NCI-H2227 (cell line): ENCODE results near the gene MORN1.

Experiments
- DNase-seq: peaks from one replicate; lab custom pipeline; 2025; ENCODE audit not compliant: unreplicated experiment; lab: John Stamatoyannopoulos, UW

MORN1 gene

GRCh38 chr1:2278591-2279209, 112.7 kb downstream of the MORN1 start:
- DNase-seq: no peak

DNA sequence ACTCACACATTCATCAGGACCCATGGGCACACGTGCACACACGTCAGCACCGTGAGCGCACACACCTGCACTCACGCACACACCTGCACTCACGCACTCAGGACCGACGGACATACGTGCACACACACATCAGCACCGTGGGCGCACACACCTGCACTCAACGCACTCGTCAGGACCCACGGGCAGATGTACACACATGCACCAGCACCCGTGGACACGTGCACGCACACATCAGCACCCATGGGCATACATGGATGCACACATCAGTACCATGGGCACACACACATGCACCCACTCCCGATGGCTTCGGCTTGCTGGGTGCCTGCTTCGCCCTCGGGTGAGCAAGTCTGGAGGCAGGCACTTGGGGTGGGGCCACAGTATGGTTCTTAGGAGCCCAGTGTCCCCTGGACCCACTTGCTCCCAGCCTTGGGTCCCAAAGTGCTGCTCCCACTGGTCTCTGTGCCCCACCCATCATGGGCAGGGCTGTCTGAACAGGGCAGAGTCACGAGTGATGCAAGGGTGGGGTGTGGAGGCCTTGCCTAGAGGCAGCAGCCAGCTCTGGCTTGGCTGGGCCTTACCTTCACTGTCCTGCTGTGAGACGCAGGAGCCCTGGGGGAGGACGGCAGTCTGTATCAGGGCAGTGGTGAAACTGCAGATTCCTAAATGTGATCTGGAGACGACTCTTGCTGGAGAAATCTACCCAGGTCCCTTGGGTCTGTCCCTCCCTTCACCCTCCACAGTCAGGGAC, 113.4 kb downstream of the MORN1 start:
- no peak for DNase-seq

- no peak for DNase-seq
Observed at GRCh38 chr1:2276803-2277580, 114.4 kb downstream of the MORN1 start.

DNA sequence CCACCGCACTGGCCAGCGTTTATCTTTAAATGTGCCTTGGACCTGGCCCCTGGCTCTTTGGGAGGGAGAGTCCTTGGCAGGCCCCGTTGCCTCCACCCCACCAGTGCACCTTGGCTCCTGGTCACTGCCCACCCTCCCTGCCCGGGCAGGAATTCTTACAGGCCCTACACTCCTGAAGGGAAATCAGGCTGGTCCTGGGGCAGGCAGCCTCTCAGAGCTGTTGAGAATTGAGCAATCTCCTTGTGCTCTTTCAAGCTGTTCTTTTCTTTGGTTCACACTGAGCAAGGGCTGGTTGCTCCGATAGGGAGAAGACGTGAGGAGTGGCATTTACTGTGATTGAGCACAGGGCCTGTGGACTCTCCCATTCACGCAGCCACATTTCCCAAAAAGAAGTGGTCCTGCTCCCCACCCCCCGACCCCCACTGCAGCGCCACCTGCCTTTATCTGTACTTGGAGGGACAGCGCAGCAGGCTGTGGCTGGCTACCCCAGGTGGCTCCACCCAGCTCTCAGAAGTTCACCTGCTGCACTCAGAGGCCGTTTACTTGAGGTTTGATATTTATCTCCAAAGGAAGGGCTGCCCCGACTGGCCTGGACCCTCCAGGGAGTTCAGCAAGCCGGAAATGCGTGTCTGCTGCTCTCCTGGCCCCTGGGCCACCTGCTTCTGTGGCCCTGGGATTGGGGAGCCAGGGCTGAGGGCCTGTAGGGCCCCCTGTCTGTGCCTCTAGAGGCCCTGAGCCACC, 115.4 kb downstream of the MORN1 start:
- no peak for DNase-seq

- no peak for DNase-seq
Observed at GRCh38 chr1:2274929-2275475, 116.4 kb downstream of the MORN1 start.

DNA sequence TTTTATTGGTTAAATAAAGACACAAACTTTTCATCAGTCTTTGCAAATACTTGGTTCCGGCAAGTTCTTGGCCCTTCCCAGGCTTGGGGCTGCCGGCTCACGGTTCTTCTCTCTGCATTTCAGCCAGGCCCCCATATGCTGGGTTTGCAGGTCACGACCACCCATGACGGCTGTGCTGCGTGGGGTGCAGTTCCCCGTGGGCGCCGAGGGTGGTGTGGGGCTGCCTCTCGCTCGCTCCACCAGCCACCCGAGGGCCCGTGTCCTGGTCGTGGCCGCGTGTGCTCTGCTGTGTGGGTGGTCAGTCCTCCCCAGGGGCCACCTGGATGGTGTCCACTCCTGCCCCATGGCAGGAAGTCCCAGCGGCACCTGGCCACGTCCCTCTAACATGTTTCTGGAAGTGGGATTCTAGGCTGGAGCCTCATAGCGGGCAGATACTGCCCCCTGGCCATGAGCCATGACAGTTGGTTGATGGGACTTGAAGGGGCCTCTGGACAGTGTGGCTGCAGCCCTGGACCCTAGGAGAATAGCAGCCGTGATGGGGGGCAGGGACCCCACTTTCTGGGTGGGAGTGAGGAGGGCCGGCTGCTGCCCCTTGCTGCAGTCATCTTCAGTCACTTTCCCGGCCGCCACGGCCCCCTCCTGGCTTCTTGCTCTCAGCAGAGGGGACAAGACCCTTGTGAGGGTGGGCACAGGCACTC, 117.0 kb downstream of the MORN1 start:
- no peak for DNase-seq

- no peak for DNase-seq
Observed at GRCh38 chr1:2273401-2274090, 117.8 kb downstream of the MORN1 start.

DNA sequence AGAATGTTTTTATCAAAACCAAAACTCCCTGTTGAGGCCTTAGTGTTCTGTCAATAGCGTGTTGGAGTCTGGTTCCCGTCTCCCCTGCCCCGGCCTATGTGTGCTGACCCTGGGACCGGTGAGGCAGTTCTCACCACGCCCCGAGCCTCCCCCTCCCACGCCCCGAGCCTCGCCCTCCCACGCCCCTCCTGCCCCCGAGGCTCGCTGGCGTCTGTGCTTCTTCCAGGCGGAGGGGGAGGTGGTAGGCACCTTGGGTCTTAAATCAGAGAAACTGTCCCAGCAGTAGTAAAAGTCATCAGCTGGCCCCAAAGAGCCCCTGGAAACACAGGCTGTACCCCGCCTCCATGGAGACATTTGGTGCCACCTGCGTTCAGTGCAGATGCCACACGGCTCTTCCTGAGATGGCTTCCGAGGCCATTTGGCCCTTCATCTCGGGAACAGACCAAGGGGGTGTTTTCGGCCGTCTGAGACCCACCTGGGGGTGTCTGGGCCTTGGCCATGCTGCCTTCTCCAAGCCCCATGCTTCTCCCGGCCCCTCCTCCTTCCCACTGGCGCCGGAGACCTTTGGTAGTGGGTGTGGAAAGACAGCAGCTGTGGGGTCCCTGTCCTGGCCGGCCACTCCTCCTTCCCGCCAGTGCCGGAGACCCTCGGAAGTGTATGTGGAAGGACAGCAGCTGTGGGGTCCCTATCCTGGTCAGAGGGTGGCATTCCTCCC, 118.5 kb downstream of the MORN1 start:
- no peak for DNase-seq

DNA sequence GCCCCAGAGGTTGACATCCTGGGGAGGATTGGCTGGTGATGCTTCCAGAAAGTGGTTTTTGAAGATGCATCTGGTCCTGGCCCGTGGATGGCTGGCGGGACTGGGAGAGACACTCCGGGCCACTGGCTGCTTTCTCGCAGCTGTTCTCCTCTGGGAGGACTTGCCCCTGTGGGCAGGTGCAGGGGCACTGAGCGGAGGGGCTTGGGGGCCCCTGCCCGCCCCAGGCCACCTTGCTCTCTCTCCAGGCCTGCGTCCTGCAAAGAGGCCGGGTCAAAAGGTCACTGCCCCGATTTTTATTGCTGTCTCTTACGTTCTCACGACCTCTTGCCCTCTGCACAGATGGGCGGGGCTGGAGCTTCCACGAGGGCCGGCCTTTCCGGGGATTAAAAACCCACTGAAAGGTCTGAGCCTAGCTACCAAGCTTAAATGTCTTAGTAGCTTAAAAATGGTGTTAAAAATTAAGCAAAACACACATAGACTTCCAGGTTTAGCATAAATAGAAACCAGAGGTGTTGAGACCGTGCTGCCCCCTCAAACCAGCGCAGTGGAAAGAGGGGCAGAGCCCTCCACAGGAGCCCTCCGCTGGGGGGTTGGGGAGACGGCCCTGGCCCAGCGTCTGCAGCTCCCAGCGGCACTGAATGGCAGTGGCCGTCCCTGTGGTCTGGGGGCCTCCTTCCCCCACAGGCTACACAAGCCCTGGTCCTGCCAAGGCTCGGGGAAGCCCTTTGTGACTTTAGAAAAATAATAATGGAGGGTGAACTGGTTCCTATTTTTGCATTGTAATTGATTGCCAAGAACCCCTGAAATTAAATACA, 119.3 kb downstream of the MORN1 start:
- DNase-seq: no peak
